K562 (cell line): Measurements from ENCODE around the gene SCN1B.

ENCODE experiments used
- ARID1B ChIP-seq: fragments of 450-650 bp; IDR thresholded peaks from 2 replicates; pipeline ENCODE4 v1.6.1; 2016; ENCODE audit warnings: antibody characterized with exemption, mild to moderate bottlenecking, inconsistent platforms
- CTCF ChIP-seq, 3 experiments: IDR thresholded peaks in 2 of 3; conservative IDR thresholded peaks in 1 of 3; 2 replicates each; pipeline ENCODE4 v1.5.1; 2011 to 2012; ENCODE audit warnings: low read length in 3 of 3, mild to moderate bottlenecking in 3 of 3, control low read depth in 2 of 3, improper control_type of control experiment in 1 of 3, inconsistent platforms in 1 of 3, low read depth in 1 of 3, mixed read lengths in 1 of 3, moderate library complexity in 1 of 3; ENCODE audit not compliant: insufficient read depth in 2 of 3
- EP300 ChIP-seq: IDR thresholded peaks from 2 replicates; pipeline ENCODE4 v1.6.1; 2012; ENCODE audit warnings: low read length, improper control_type of control experiment
- ZBTB1 ChIP-seq: sonication (generic); formaldehyde crosslinking; IDR thresholded peaks from 2 replicates; pipeline ENCODE4 v1.8.1; 2023; ENCODE audit warnings: missing genetic modification reagents, low read depth, mild to moderate bottlenecking, borderline replicate concordance
- ZNF121 ChIP-seq: sonication (generic); formaldehyde crosslinking; conservative IDR thresholded peaks from 2 replicates; pipeline ENCODE4 v1.8.0; 2022; ENCODE audit warnings: missing genetic modification reagents
- ZNF224 ChIP-seq: sonication (generic); formaldehyde crosslinking; IDR thresholded peaks from 2 replicates; pipeline ENCODE4 v1.8.0; 2022; ENCODE audit warnings: mild to moderate bottlenecking, missing genetic modification reagents
- TF ChIP-seq, protein P1 (sequence below): fragments of 450-650 bp; IDR thresholded peaks from 2 replicates; pipeline ENCODE4 v1.7.1; 2018; ENCODE audit warnings: mild to moderate bottlenecking, low read depth; ENCODE audit not compliant: partially characterized antibody

DNA sequence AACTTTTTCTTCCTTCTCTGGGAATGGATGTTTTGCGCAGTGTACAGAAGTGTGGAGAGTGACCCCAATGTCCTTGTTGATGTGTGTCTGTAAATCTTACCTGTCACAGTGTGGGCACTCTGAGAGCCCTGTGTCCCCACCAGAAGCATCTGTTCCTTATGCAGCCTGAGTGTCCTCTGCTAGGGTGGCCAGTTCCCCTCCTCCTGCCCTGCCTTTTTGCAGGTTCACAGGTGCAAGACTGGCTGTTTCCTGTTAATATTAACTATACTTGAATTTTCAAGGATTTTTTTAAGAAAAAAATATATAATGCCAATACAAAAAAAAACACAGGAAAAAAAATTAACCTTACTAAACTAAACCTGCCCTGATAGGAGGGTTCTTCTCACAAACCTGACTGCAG, 42.2 kb upstream of the SCN1B start:
- TF ChIP-seq ARID1B (no peak), CTCF (IDR thresholded peaks at IDR 0.05 in 2 of 3, conservative IDR thresholded peaks at IDR 0.05 in 1 of 3; ENCODE audit: insufficient read depth in 2 of 3, low read depth in 1 of 3, low read length in 3 of 3) (no peak), ZNF224 (CRISPR knock-in tag) (no peak), EP300 (no peak), ZBTB1 (CRISPR knock-in tag) (no peak), ZNF121 (CRISPR knock-in tag) (no peak)
- TF ChIP-seq, protein P1, sequence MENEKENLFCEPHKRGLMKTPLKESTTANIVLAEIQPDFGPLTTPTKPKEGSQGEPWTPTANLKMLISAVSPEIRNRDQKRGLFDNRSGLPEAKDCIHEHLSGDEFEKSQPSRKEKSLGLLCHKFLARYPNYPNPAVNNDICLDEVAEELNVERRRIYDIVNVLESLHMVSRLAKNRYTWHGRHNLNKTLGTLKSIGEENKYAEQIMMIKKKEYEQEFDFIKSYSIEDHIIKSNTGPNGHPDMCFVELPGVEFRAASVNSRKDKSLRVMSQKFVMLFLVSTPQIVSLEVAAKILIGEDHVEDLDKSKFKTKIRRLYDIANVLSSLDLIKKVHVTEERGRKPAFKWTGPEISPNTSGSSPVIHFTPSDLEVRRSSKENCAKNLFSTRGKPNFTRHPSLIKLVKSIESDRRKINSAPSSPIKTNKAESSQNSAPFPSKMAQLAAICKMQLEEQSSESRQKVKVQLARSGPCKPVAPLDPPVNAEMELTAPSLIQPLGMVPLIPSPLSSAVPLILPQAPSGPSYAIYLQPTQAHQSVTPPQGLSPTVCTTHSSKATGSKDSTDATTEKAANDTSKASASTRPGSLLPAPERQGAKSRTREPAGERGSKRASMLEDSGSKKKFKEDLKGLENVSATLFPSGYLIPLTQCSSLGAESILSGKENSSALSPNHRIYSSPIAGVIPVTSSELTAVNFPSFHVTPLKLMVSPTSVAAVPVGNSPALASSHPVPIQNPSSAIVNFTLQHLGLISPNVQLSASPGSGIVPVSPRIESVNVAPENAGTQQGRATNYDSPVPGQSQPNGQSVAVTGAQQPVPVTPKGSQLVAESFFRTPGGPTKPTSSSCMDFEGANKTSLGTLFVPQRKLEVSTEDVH = no peak
